Fibroblast of the conjunctiva (primary cell): ENCODE data around the gene E2F7.
"Not testable (repeated sequence)": the region's sequence is repeated elsewhere in the genome, so short reads cannot be mapped to it uniquely, and the experiment has no call there.

ENCODE experiments used
- DNase-seq: peaks from one replicate; pipeline ENCODE4 v3.0.0-alpha.2; 2010; ENCODE audit warnings: low read depth

The E2F7 gene, protein sequence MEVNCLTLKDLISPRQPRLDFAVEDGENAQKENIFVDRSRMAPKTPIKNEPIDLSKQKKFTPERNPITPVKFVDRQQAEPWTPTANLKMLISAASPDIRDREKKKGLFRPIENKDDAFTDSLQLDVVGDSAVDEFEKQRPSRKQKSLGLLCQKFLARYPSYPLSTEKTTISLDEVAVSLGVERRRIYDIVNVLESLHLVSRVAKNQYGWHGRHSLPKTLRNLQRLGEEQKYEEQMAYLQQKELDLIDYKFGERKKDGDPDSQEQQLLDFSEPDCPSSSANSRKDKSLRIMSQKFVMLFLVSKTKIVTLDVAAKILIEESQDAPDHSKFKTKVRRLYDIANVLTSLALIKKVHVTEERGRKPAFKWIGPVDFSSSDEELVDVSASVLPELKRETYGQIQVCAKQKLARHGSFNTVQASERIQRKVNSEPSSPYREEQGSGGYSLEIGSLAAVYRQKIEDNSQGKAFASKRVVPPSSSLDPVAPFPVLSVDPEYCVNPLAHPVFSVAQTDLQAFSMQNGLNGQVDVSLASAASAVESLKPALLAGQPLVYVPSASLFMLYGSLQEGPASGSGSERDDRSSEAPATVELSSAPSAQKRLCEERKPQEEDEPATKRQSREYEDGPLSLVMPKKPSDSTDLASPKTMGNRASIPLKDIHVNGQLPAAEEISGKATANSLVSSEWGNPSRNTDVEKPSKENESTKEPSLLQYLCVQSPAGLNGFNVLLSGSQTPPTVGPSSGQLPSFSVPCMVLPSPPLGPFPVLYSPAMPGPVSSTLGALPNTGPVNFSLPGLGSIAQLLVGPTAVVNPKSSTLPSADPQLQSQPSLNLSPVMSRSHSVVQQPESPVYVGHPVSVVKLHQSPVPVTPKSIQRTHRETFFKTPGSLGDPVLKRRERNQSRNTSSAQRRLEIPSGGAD

DNA sequence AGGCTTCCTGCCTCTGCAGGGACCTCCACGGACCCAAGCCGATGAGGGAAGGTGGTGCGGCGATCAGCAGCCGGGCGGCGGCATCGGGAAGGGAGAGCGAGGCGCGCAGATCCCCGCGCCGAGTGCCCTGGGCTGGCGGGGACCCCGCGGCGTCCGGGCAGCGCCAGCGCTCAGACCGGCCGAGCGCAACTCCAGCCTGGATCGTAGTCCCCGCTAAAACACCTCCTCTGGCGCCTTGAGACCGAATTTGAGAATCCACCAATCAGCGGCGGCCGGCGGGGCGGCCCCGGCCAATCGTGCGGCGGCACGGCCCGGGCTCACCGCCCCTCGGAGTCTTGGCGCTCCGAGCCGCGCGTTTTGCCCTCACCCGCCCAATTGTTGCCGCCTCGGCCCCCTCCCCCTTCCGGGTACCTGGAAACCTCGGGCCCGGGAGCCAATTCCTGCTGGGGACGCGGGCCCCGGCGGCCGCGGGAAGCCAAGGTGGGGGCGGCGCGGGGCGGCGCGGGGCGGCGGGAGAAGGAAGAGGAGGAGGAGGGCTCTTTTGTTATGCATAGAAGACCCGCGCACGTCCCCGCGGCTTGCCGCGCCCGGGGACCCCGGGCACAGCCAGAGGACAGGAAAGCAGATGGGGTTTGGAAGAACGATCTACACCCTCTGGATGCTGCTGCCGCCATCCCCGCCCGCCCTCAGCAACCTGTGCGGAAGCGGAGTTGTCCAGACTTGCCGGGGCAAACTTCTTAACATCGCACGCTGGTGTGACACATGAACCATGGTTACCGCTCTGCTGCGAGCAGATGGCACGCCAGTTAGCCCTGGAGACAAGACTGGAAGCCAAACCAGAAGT is at the start of gene E2F7:
E2F7 (minus strand) TSS at position 209 of the 844 bp plus-strand sequence. CDS start 934 bp downstream, outside the sequence.
- peak; percentile 84 for DNase-seq

DNA sequence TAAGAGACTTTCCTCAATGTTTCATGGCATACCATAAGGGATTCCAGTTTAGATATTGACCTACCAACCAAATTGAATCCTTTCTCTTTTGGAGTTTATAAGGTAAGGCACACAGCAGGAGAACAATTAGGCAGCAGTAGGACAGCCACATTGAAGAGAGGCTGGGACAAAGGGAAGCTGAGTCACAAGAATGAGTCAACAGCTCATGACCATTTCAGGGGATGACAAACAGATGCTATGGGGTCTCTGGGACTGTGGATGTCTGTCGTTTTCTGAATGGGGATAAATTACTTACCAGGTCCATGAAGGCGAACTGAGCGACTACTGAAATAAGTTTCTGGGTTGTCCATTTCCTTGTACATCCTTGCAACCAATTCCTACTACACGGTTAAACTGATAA is 48.6 kb upstream of the E2F7 start:
- DNase-seq: no peak

DNA sequence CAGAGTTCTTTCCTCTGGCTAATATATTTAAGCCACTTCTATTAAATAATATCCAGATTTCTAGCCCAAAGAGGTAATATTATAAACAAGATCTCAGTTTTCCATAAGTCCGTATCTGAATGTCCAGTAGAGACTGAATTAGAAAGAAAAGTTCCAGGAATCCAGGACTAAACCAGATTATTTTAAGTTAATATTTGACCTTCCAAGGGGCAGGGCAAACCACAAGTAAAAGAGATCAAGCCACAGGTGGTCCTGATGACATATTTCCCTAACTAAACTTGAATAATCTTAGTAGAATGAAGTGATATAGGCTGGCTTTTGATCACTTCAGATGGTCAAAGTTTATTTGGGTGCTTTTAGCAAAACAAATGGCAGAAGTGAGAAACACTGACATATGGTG is 43.3 kb upstream of the E2F7 start:
- no peak for DNase-seq

DNA sequence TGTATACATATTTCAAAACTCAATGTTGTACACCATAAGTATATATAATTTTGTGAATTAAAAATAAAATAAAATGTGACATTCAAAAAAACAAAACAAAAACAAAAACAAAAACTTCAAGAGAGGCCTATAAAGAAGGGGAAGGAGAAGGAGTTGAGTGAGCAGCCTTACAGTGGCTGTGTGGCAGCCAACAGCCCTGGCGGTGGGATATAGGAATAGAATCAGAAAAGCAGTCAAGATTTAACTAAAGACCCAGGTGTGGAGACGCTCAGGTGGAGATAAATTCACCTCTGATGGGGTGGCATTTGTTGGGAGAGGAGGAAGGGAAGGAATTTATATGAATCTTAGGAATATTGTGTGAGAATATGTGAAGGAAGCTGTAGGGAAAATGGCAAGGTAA is 41.8 kb upstream of the E2F7 start:
- no peak for DNase-seq

DNA sequence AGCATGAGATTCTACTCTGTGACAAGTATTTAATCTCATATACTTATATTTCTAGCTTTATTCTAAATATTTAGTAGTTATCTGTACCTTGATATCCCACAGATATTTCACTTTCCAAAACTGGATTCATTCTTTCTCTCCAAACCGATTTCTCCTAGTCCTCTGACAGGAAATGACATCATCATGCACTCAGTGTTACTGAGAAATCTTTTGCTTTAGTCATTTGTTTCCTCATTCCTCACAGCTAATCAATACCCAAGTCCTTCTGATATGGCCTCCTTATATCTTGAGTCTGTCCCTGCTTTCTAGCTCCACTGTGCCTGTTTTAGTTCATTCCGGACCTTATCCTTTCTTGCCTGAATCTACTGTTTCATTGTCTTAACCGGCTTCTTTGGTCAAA is 39.4 kb upstream of the E2F7 start:
- DNase-seq: no peak

DNA sequence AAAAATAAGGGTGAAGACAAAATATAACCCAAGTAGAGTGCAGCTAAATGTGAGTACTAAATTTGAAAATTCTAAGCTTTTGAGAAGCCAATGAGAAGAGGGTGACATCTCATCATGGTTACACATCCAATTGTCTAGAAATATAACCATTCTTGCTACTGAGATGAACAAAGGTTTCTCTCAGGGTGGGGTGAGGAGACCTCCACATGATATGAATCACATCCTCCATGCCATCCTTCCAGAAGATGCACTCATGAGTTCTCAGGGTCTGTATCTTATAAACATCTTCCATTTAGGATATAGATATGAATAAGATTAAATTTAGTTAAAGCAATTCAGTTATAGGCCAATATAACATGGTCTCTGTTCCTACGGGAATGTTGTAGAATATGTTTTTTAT is 38.9 kb upstream of the E2F7 start:
- DNase-seq: no peak

DNA sequence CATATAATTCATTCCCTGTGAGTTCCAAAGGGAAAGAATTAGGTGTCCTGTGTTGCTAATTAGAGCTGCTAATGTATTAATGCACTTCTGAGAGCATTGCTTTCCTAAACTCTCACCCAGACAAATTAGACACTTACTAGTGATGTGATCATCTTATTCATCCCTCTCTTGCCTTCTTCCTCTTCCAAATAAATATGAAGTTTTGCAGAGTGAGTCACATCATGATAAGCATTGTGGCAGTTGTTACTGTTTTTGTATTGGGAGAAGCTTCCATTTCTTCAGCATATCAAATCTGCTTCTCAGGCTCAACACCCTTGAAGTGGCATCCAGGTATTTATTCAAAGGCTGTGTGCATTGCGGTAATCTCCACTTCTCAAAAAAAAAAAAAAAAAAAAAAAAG is 37.3 kb upstream of the E2F7 start:
- no peak for DNase-seq

DNA sequence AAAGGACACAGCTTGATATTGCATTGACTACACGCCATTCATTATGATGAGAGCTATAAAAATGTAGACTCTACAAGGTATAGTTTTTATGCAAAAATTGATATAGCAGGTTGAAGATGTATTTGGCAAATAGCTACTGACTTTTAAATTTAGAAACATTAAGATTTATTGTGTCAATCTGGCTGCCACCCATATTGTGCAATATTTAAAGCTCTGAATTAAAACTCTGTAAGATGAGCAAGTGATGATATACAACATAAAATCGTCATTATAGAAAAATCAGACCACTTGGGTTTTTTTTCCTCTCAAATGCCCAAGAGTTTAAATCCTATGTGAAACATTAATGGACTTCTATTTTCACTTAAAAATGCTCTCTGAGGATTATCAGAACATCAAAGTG is 36.8 kb upstream of the E2F7 start:
- DNase-seq: no peak

DNA sequence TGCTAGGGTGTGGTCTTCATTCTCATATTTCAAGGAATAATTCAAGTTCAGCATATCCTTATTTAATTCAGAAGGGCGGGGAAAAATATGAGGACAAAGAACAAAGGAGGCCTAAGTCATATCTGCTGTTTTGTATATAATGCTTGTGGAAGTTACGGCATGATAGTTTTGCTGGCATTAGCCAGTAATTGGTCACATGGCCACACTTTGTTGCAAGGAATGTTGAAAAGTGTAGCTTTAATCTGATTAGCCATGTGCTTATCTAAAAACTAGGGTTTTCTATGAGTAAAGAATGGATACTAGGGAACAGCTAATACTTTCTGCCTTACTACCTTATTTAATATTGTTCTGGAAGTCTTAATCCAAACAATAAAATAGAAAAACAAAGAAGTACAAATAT is 34.4 kb upstream of the E2F7 start:
- DNase-seq: no peak

DNA sequence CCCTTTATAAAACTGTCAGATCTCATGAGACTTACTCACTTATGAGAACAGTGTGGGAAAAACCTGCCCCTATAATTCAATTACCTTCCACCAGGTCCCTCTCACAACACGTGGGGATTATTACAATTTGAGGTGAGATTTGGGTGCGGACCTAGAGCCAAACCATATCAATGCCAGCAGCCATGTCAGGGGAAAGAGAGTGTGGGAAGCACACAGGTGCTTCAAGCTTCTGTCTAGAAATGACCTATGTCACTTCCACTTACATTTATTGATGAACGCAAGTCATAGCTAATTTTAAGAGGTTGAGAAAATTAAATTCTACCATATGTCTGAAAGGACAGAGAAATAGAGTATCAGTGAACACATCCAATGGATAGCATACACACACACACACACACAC is 32.5 kb upstream of the E2F7 start:
- no peak for DNase-seq

DNA sequence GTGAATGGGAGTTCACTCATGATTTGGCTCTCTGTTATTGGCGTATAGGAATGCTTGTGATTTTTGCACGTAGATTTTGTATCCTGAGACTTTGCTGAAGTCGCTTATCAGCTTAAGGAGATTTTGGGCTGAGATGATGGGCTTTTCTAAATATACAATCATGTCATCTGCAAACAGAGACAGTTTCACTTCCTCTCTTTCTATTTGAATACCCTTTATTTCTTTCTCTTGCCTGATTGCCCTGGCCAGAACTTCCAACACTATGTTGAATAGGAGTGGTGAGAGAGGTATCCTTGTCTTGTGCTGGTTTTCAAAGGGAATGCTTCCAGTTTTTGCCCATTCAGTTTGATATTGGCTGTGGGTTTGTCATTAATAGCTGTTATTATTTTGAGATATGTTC is 26.9 kb upstream of the E2F7 start:
- not testable (repeated sequence) for DNase-seq

DNA sequence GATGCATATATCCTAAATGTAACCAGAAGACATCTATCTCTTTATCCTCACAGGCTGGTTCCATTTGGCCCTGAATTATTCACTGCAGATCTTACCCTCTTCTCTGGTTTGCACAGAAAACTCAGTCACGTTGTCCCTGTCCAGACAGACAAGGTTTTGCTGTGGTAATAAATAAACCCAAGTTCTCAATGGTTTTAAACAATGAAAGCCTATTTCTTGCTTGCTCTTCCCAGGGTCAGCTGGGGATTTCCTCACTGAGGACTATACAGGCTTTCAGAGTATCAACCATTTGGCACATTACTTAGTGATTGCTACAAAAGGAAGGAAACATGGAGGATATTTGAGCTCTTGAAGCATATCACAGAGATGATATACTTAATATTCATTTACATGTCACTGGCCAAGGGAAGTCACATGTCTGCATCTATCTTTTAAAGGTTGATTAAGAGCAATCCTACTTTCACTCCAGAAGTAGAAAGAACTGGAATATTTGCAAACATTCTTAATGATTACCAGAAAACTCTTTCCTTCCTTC is 24.4 kb upstream of the E2F7 start:
- DNase-seq: no peak

DNA sequence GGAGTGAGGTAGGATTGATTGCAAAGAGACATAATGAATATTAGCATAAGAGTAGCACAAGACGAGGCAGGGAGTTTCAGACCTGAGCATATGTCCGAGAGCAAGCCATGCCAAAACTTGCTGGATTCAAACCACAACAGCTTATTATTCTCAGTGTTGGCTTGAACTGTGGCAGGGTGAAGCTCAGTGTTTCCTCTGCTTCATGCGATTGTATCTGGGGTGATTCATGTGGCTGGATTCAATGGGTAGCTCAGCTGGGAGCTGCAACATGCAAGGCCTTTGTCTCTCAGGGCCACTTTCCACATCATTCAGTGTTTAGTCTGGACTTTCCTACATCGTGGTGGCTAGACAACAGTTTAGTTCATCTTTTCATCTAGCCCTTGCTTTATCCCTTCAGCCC is 22.1 kb upstream of the E2F7 start:
- no peak for DNase-seq

DNA sequence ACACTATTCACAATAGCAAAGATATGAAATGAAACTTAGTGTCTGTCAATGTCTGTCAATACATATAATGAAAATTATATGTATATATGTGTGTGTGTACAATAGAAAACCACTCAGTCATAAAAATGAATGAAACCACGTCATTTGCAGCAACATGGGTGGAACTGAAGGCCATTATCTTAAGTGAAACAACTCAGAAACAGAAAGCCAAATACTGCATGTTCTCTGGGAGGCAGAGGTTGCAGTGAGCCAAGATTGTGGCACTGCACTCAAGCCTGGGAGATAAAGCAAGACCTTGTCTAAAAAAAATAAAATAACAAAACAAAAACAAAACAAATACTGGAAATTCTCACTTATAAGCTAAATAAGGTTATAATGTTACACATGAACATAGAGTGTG is 16.7 kb upstream of the E2F7 start:
- no peak for DNase-seq

DNA sequence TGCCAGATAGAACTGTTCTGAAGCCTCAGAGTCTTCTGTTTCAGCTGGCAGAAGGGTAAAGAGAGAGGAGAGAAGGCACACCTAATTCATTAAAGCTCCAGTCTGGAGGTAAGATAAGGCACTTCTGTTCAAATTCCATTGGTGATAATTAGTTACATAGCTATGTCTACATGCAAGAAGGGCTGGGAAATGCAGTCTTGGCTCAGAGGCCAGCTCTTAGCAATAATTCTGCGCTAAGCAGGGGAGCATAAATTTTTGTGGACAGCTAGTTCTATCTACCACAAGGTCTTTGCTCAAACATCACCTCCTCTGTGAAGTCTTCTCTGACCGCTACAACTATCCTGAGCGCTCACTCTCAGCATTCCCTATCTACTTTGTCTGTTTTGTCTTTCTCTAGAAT is 14.3 kb upstream of the E2F7 start:
- no peak for DNase-seq

DNA sequence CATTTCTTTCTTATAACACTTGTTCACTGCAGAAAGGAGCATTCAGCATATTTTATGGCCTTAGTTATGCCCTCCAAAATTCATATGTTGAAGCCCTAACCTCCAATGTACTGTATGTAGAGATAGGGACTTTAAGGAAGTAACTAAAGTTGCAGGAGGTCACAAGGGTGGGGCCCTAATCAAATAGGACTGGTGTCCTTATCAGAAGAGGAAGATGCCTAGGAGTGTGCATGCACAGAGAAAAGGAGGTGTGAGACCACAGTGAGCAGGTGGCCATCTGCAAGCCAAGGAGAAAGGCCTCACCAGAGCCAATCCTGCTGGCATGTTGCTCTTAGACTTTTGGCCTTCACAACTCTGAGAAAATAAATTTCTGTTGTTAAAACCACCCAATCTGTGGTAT is 12.9 kb upstream of the E2F7 start:
- DNase-seq: no peak

DNA sequence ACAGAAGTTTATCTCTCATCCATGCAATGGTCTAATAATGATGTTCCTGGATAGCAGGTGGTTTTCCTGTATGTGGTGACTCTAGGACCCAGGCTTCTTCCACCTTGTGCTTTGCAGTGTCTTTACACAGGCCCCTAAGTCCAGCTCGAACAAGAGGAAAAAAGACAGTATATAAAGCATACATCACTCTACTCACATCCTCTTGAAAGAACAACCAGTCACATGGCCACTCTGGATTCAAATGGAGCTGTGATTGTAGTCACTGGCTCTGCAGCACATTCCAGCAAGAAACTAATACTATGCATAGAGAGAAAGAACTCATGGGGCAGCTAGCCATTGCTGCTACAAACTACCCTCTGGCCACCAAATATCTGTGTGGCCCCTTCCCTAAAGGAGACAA is 11.5 kb upstream of the E2F7 start:
- DNase-seq: no peak

DNA sequence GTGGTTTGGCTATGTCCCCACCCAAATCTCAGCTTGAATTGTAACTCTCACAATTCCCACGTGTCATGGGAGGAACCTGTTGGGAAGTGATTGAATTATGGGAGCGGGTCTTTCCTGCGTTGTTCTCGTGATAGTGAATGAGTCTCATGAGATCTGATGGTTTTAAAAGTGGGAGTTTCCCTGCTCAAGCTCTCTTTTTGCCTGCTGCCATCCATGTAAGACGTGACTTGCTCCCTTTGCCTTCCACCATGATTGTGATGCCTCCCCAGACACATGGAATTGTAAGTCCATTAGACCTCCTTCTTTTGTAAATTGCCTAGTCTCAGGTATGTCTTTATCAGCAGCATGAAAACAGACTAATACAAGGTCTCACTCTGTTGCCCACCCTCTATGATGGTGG is 8.5 kb upstream of the E2F7 start:
- DNase-seq: not testable (repeated sequence)

DNA sequence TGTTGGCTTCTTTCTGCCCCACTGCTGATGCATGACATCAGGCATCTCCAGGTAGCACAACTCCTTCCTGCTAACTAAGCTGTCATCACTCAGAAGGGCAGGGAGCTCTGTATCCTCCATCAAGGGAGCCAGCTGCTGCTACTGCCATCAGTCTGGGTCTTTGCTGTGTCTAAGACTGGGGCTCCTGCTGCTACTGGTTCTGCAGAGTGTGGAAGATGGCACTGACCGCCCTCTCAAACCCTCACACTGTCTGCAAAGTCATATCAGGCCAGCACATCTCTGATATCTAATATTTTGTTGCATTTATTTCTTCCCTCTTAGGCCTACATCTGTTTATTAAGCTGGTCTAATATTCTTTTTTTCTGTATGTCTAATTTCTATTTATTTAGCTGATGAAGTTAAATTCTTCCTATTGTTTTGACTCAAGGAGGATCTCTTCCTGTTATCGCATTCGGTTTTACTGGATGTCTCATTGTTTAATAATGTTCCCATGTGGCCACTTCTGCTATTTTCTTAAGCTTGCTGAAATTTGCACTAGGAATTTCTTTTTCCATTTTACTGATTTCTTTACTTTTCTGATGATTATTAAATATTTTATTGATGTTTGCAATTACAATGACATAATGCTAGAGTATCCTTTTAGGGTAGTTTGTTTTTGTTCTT is 7.6 kb upstream of the E2F7 start:
- no peak for DNase-seq

DNA sequence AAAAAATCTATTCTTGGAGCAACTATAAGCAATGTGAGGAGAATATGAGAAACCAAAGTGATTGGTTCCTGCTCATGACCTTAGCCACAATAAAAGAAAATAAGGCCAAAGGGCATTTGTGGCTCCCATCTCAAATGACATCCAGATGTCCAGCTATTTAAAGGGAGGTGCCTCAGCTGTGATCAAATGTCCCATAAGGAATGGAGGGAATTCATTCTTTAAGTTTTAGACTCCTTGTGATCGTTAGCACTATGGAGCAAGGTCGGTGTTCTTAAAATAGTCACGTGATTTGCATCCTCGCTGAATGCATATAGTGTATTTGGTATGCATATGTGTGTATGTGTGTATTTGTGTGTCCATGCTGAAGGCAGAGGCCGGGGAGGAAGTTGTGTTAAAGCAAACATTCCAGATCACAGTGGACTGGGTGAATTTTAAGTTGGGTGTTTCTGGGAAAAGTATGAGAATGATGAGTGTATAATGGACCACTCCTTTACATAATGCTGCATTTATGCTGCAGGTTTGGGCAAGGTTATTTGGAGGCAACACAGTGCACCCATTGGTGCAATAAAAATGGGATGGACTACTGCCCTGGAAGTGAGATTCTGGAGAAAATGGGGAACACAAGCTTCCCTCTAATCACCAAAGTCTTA is 5.6 kb upstream of the E2F7 start:
- no peak for DNase-seq

DNA sequence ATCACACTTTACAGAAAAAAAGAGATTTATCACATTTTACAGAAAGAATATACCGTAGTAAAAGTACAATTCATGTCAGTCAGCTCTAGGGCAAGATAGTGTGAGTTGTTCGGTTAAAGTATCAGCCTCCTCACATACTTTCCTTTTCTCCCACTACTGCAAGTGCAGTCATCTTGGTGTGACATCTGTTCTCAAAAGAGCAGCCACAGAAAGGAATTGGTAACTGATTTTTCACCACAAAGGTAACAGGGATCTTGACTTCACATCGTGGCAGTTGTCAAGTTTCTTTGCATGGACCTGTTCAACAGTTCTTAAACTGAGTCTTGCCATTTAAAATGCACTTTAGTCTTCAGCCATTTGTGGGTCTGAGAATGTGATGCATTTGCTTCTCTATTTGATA is 5.0 kb upstream of the E2F7 start:
- no peak for DNase-seq
